ENCODE measurements around the gene LSP1. TPM values are rescaled to one million over a fixed set of nuclear protein-coding genes. Genes with fewer than 3 reads are reported as not detected.

LSP1 gene
- total RNA-seq, 1 donor from 2014 or later, result not detected

- TF ChIP-seq CTCF (IDR thresholded peaks at IDR 0.05; ENCODE audit: unreplicated experiment), result no peak
- DNase-seq (ENCODE audit: low spot score, unreplicated experiment), result no peak
- Mint-ChIP-seq H3K36me3 (ENCODE audit: insufficient read depth) (no peaks in the 10 kb centered on the region), H3K9me3 (ENCODE audit: low read depth) (no peaks in the 10 kb centered on the region), H3K4me3 (ENCODE audit: low read depth) (no peak overlapping the region), H3K27me3 (peaks cover 24% of the 10 kb centered on the region), H3K4me1 (ENCODE audit: low read depth) (no peaks in the 10 kb centered on the region), H3K27ac (no peak overlapping the region)
Measured at GRCh38 chr11:1866776-1867175, 13.9 kb downstream of the LSP1 start.

GRCh38 chr11:1867381-1867780 lies 14.5 kb downstream of the LSP1 start:
- Mint-ChIP-seq H3K9me3 (ENCODE audit: low read depth) (no peaks in the 10 kb centered on the region), H3K27ac (no peak overlapping the region), H3K4me3 (ENCODE audit: low read depth) (no peak overlapping the region), H3K4me1 (ENCODE audit: low read depth) (no peaks in the 10 kb centered on the region), H3K36me3 (ENCODE audit: insufficient read depth) (no peaks in the 10 kb centered on the region), H3K27me3 (peaks cover 24% of the 10 kb centered on the region)
- no peak for TF ChIP-seq CTCF (IDR thresholded peaks at IDR 0.05; ENCODE audit: unreplicated experiment)
- no peak for DNase-seq (ENCODE audit: low spot score, unreplicated experiment)

- Mint-ChIP-seq H3K9me3 (ENCODE audit: low read depth) (no peaks in the 10 kb centered on the region), H3K36me3 (ENCODE audit: insufficient read depth) (no peaks in the 10 kb centered on the region), H3K4me1 (ENCODE audit: low read depth) (no peaks in the 10 kb centered on the region), H3K4me3 (ENCODE audit: low read depth) (no peak overlapping the region), H3K27ac (no peak overlapping the region), H3K27me3 (peaks cover 24% of the 10 kb centered on the region)
- TF ChIP-seq CTCF (IDR thresholded peaks at IDR 0.05; ENCODE audit: unreplicated experiment), result no peak
- DNase-seq (ENCODE audit: low spot score, unreplicated experiment), result no peak
Measured at GRCh38 chr11:1868056-1868635, 15.3 kb downstream of the LSP1 start.

- H3K27me3 Mint-ChIP-seq, result peaks cover 24% of the 10 kb centered on the region
- no peak overlapping the region for H3K4me3 Mint-ChIP-seq (ENCODE audit: low read depth)
- DNase-seq (ENCODE audit: low spot score, unreplicated experiment), result no peak
- no peaks in the 10 kb centered on the region for H3K36me3 Mint-ChIP-seq (ENCODE audit: insufficient read depth)
- H3K27ac Mint-ChIP-seq, result no peak overlapping the region
- H3K9me3 Mint-ChIP-seq (ENCODE audit: low read depth), result no peaks in the 10 kb centered on the region
- TF ChIP-seq CTCF (IDR thresholded peaks at IDR 0.05; ENCODE audit: unreplicated experiment), result no peak
- no peaks in the 10 kb centered on the region for H3K4me1 Mint-ChIP-seq (ENCODE audit: low read depth)
Measured at GRCh38 chr11:1868636-1869291, 15.9 kb downstream of the LSP1 start.

GRCh38 chr11:1869427-1870325 lies 16.8 kb downstream of the LSP1 start:
- DNase-seq (ENCODE audit: low spot score, unreplicated experiment), result no peak
- no peaks in the 10 kb centered on the region for H3K4me1 Mint-ChIP-seq (ENCODE audit: low read depth)
- no peaks in the 10 kb centered on the region for H3K9me3 Mint-ChIP-seq (ENCODE audit: low read depth)
- no peak overlapping the region for H3K4me3 Mint-ChIP-seq (ENCODE audit: low read depth)
- TF ChIP-seq CTCF (IDR thresholded peaks at IDR 0.05; ENCODE audit: unreplicated experiment), result no peak
- H3K27me3 Mint-ChIP-seq, result peaks cover 24% of the 10 kb centered on the region
- H3K27ac Mint-ChIP-seq, result no peak overlapping the region
- H3K36me3 Mint-ChIP-seq (ENCODE audit: insufficient read depth), result no peaks in the 10 kb centered on the region

All from progenitor cell of endocrine pancreas (in vitro differentiated cells).